ENCODE measurements around the gene B4GAT1. TPM values are rescaled to one million over a fixed set of nuclear protein-coding genes. Genes with fewer than 3 reads are reported as not detected.

B4GAT1 gene
- total and polyA plus RNA-seq, 9 of the 15 experiments (the other 6 are each of a cell fraction or from before 2014, with no cell fraction given) = 0.86 to 9.5 (median 3.8) TPM

DNA sequence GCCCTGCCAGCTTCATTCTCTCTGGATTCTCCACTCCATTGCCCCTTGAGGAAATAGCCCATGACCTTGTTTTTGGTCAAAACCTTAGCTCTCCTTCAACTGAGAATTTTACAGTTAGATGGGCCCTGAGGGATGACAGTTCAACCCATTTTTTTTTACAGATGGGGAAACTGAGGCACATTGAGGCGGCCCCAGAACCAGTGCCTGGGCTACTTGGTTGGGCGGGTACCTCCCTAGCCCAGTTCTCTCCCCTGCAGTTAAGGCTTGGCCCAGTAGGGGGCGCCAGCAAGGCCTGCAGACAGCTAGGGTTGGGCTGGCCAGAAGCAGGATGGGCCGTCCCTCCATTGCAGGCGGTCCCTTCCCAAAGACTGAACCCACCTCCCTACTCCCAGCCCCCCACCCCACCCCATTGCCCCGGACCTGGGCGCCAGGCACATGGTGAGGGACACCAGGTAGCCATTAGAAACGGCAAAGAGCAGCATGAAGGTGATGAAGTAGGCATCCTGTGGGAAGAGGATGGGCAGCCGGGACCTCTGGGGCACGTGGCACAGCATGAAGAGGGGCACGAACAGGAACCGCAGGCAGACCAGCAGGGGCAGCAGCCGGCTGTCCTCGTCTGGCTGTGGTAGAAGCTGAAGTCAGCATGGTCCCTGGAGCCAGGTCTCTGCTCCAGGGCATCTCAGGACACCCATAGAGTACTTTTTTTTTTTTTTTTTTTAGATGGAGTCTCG lies 16.5 kb upstream of the B4GAT1 start (continued):
- TF ChIP-seq, protein P1, sequence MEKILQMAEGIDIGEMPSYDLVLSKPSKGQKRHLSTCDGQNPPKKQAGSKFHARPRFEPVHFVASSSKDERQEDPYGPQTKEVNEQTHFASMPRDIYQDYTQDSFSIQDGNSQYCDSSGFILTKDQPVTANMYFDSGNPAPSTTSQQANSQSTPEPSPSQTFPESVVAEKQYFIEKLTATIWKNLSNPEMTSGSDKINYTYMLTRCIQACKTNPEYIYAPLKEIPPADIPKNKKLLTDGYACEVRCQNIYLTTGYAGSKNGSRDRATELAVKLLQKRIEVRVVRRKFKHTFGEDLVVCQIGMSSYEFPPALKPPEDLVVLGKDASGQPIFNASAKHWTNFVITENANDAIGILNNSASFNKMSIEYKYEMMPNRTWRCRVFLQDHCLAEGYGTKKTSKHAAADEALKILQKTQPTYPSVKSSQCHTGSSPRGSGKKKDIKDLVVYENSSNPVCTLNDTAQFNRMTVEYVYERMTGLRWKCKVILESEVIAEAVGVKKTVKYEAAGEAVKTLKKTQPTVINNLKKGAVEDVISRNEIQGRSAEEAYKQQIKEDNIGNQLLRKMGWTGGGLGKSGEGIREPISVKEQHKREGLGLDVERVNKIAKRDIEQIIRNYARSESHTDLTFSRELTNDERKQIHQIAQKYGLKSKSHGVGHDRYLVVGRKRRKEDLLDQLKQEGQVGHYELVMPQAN (IDR thresholded peaks at IDR 0.05; ENCODE audit: borderline replicate concordance) = no peak
- TF ChIP-seq E2F3 (CRISPR knock-in tag; IDR thresholded peaks at IDR 0.05) (no peak), MBD2 (IDR thresholded peaks at IDR 0.05; ENCODE audit: borderline replicate concordance, low read depth) (0 out of 2 replicates have a peak, but pooled peaks have one; percentile 23), NCOA1 (IDR thresholded peaks at IDR 0.05; ENCODE audit: low read depth) (no peak), ZNF408 (CRISPR knock-in tag; IDR thresholded peaks at IDR 0.05; ENCODE audit: low read depth) (no peak), GABPB1 (CRISPR knock-in tag; IDR thresholded peaks at IDR 0.05) (no peak), TCF7L2 (IDR thresholded peaks at IDR 0.05; ENCODE audit: low read depth, low read length) (no peak), KDM4B (IDR thresholded peaks at IDR 0.05; ENCODE audit: borderline replicate concordance in 2 of 2, low read depth in 1 of 2) (no peak), PTTG1 (tag; IDR thresholded peaks at IDR 0.05; ENCODE audit: low read depth) (no peak), ARID1B (IDR thresholded peaks at IDR 0.05) (no peak), CEBPG (CRISPR knock-in tag; IDR thresholded peaks at IDR 0.05) (no peak), CEBPG (tag; conservative IDR thresholded peaks at IDR 0.05 in 1 of 2, IDR thresholded peaks at IDR 0.05 in 1 of 2) (no peak), RUNX1 (IDR thresholded peaks at IDR 0.05; ENCODE audit: low read depth) (no peak; the same call in 1 of the 2 replicates), POLR2B (IDR thresholded peaks at IDR 0.05; ENCODE audit: low read depth, partially characterized antibody) (no peak)
- TF ChIP-seq, protein P2, sequence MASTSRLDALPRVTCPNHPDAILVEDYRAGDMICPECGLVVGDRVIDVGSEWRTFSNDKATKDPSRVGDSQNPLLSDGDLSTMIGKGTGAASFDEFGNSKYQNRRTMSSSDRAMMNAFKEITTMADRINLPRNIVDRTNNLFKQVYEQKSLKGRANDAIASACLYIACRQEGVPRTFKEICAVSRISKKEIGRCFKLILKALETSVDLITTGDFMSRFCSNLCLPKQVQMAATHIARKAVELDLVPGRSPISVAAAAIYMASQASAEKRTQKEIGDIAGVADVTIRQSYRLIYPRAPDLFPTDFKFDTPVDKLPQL (IDR thresholded peaks at IDR 0.05; ENCODE audit: extremely low read depth, insufficient read length) = no peak
- TF ChIP-seq, protein P3, sequence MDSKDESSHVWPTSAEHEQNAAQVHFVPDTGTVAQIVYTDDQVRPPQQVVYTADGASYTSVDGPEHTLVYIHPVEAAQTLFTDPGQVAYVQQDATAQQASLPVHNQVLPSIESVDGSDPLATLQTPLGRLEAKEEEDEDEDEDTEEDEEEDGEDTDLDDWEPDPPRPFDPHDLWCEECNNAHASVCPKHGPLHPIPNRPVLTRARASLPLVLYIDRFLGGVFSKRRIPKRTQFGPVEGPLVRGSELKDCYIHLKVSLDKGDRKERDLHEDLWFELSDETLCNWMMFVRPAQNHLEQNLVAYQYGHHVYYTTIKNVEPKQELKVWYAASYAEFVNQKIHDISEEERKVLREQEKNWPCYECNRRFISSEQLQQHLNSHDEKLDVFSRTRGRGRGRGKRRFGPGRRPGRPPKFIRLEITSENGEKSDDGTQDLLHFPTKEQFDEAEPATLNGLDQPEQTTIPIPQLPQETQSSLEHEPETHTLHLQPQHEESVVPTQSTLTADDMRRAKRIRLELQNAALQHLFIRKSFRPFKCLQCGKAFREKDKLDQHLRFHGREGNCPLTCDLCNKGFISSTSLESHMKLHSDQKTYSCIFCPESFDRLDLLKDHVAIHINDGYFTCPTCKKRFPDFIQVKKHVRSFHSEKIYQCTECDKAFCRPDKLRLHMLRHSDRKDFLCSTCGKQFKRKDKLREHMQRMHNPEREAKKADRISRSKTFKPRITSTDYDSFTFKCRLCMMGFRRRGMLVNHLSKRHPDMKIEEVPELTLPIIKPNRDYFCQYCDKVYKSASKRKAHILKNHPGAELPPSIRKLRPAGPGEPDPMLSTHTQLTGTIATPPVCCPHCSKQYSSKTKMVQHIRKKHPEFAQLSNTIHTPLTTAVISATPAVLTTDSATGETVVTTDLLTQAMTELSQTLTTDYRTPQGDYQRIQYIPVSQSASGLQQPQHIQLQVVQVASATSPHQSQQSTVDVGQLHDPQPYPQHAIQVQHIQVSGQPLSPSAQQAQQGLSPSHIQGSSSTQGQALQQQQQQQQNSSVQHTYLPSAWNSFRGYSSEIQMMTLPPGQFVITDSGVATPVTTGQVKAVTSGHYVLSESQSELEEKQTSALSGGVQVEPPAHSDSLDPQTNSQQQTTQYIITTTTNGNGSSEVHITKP (IDR thresholded peaks at IDR 0.05; ENCODE audit: partially characterized antibody) = no peak
- TF ChIP-seq, protein P4, sequence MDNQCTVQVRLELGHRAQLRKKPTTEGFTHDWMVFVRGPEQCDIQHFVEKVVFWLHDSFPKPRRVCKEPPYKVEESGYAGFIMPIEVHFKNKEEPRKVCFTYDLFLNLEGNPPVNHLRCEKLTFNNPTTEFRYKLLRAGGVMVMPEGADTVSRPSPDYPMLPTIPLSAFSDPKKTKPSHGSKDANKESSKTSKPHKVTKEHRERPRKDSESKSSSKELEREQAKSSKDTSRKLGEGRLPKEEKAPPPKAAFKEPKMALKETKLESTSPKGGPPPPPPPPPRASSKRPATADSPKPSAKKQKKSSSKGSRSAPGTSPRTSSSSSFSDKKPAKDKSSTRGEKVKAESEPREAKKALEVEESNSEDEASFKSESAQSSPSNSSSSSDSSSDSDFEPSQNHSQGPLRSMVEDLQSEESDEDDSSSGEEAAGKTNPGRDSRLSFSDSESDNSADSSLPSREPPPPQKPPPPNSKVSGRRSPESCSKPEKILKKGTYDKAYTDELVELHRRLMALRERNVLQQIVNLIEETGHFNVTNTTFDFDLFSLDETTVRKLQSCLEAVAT (IDR thresholded peaks at IDR 0.05) = no peak
- TF ChIP-seq, protein P5, sequence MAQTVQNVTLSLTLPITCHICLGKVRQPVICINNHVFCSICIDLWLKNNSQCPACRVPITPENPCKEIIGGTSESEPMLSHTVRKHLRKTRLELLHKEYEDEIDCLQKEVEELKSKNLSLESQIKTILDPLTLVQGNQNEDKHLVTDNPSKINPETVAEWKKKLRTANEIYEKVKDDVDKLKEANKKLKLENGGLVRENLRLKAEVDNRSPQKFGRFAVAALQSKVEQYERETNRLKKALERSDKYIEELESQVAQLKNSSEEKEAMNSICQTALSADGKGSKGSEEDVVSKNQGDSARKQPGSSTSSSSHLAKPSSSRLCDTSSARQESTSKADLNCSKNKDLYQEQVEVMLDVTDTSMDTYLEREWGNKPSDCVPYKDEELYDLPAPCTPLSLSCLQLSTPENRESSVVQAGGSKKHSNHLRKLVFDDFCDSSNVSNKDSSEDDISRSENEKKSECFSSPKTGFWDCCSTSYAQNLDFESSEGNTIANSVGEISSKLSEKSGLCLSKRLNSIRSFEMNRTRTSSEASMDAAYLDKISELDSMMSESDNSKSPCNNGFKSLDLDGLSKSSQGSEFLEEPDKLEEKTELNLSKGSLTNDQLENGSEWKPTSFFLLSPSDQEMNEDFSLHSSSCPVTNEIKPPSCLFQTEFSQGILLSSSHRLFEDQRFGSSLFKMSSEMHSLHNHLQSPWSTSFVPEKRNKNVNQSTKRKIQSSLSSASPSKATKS (CRISPR knock-in tag; IDR thresholded peaks at IDR 0.05) = no peak
